NCI-H1092 (cell line): ENCODE results near the gene GSTM3.
"Not testable (repeated sequence)": the region's sequence is repeated elsewhere in the genome, so short reads cannot be mapped to it uniquely, and the experiment has no call there.

Experiments
- DNase-seq: peaks from one replicate; lab custom pipeline; 2025; lab: John Stamatoyannopoulos, UW

GSTM3 gene

DNA sequence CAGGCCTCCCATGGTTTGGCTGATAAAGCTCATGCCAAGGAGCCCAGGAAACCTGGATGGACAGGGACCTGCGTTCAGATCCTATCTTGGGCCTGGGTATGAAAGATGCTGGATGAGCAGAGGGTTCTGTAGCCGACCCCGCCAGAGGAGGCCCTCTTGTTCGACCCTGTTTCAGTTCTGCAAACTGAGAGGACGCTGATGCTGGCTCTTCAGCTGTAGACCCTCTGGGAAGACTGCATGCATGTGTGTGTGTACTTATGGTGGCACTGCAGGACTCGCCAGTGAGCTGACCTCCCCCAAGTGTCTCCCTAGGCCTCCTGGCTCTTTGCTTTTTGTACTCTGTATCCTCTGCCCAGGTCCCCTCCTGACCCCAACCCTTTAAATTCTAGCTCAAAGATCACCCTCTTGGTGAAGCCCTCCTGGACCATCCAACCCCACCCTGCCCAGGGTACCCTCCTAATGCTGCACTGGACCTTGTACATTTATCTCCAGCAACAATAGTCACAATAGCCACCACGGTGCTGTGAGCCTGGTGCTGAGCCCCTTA, 21.3 kb upstream of the GSTM3 start:
- no peak for DNase-seq

DNA sequence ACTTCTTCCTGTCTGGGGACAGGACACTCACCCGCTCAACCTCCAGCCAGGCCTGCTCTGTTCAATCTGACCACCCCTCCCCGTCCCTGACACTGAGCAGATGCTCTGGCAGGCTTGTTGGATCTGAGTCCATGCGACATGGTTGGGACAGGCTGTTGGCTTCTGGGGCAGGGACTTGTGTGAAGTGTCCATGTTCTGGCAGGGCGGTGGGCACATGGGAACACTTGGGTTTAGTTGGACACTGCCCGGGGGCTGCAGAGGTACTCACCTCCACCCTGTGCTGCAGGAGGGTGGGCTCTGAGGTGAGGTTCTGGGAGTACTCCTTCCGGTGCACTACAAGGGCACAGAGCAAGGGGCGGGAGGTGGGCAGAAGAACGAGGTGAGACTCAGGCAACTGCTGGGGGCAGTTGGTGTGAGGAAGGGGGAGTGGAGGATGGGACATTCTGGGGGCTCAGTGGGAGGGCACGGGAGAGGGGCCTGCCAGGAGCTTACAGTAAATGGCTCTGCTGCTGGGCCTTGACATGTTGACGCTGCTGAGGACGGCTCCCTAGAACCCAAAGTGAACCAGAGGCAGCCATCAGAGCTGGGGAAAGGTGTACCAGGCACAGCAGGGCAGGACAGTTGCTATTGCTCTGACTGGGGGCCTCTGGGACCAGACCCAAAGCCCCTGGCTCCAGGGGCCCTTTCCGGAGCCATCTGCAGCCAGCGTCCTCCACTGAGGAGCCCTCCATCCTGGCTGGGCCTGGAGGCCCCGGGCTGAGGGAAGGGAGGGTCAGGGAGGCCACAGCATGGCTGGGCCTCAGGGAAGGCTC, 20.6 kb upstream of the GSTM3 start:
- DNase-seq, result no peak

DNA sequence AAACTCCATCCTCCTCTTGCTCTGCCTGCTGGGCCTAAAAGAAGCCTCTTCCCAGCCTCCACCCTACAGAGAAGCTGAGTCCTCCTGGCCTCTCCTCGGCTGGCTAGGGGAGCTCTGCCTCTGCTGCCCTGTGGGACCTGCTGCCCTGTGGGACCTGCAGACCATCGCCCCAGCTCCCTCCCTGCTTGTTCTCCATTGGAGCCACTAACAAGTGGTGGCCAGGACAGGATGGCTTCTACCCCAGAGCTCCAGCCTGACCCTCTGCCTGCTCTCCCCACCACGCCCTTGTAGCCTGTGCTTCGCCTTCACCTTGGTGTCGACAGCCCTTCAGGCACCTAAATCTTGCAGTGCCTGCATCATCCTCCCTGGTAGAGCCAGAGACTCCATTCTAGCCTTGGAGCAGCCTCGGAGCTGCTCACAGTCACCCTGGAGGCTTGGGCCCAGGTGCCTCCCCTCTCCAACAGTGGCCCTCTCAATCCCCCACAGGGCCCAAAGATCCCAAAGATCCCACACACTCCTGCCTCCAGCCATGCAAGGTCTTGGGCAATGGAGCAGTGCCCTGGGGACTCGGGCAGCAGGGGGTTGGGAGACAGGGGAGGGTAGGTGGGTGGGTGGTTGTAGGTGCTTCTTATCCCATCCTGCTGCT, 19.9 kb upstream of the GSTM3 start:
- no peak for DNase-seq

DNA sequence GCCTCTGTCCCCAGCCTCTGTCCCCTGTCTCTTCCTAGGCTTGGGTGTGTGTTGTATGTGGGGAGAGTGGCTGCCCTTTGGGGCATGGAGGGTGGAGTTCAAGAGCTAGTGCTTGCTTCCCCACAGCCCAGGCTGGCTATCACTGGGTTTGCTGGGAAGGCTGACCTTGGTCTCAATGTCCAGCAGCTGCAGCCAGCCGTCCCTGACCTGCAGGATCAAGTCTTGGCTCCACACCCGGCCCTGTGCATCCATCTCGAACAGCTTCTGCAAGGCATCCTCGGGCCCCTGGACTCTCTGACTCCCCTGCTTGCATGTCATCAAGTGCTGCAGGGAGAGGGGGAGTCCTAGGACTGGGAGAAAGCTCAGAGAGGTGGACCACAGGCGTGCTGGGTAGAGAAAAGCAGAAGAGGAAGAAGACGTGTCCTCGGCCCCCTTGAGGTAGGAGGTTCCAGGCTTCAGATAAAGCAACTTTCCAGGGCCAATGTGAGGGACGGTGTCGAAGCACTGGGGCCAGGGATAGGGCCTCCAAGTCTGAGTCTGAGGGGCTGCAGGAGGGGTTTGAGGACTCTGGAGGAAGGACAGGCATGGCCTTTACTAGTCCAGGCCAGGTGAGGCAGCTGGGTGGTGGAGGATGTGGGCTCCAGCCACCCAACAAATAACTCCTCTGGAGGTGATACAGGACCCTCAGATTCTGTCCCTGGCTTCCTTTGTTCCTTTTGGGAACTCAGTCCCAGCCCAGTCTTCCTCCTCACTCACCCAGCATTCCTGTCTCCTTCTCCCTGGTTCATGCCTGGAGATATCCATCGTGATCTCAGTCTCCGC, 18.9 kb upstream of the GSTM3 start:
- DNase-seq, result no peak

GRCh38 chr1:109757936-109758786, 17.3 kb upstream of the GSTM3 start:
- no peak for DNase-seq

DNA sequence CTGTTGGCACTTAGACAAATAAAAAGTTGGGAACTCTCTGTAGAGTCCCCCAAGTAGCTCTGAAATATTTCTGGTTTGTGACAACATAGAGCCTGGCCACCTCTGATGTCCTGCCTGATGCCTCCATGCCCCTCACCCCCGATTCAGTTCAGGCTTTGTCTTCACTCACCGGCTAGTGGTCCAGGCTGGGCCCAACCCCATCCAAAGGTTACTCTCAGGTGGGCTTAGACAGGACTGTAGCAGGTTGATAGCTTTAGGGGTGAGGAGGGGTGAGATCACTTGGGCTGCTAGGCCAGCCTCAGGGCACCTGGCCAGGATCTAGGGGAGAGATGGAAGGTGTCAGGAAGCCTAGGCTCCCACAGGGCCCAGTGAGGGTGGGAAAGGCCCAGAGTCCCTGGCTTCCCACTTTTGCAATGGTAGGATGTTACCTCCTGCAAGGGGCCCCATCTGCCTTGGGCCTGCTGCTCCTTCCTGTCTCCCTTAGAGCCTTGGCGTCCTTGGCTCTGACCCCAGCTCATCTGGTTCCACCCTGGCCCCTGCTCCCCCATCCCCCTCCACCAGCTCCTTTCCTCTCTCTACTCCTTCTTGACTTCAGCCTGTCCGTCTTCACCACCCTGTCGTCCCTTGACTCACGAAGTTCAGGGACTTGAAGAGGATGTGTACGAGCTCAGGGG, 16.1 kb upstream of the GSTM3 start:
- no peak for DNase-seq

GRCh38 chr1:109756325-109756724, 15.5 kb upstream of the GSTM3 start:
- DNase-seq, result not testable (repeated sequence)

- DNase-seq, result no peak
Measured at GRCh38 chr1:109754738-109755137, 13.9 kb upstream of the GSTM3 start.

- no peak for DNase-seq
Measured at GRCh38 chr1:109751531-109752260, 10.9 kb upstream of the GSTM3 start.

GRCh38 chr1:109750920-109751319, 10.1 kb upstream of the GSTM3 start:
- DNase-seq, result no peak

- DNase-seq, result no peak
Measured at GRCh38 chr1:109750241-109750882, 9.5 kb upstream of the GSTM3 start.

DNA sequence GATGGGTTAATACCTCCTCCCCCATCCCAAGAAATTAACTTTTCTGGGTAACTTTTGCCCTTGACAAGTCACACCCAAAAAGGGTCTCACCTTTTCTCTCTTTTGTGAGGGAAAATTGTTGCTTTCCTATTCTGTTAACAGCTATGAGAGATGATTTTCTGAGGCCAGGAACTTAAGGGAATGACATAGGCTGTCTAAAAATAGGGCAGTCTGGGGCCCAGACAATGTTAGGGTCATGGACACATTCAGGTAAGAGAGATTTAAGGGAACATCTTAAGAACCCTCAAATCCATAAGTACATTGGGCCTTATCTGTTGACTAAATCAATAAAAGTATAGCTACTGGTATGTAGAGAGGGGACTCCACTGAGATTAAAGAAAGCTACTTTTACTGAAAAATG, 8.4 kb upstream of the GSTM3 start:
- DNase-seq, result no peak

DNA sequence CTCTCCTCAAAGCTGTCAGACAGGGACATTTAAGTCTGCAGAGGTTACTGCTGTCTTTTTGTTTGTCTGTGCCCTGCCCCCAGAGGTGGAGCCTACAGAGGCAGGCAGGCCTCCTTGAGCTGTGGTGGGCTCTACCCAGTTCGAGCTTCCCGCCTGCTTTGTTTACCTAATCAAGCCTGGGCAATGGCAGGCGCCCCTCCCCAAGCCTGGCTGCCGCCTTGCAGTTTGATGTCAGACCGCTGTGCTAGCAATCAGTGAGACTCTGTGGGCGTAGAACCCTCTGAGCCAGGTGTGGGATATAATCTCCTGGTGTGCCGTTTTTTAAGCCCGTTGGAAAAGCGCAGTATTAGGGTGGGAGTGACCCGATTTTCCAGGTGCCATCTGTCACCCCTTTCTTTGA, 7.5 kb upstream of the GSTM3 start:
- DNase-seq, result not testable (repeated sequence)

DNA sequence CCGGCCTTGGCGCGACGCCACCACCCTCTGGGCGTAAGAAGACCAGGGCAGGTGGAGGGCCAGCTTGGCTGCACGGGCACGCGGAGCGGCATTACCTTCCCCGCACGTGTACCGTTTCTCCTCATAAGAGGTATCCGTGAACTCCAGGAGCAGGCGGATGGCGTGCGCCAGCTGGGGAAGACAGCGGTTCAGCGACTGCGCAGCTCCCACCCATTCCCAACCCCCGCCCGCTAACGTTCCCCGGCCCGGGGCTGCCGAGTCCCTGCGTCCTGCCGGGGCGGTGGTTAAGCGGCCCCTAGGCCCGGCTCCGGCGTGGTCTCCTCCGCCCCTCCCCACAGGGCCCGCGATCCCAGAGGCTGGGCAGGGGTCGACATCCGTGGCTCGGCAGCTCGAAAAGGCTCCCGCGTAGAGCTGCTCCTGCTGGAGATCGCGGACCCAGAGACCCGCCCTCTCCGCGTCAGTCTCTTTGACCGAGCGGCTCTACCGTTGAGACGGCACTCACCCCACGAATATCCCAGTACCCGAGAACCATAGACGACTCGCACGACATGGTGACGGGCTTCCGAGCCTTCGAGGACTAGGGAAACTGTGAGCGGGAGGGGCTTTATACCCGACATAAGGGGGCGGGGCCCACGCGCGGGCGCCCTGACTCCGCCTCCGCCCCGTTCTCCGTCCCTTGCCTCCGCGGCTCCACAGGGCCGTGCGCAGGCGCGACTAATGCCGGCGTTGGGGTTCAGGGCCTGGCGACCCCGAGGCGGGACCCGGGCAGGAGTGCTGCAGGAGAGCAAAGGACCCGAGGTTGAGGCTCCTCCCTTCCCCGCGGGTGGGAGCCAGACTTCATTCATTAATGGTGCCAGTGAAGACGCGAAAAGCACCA, 862 bp downstream of the GSTM3 start:
- peak; percentile 55 for DNase-seq

DNA sequence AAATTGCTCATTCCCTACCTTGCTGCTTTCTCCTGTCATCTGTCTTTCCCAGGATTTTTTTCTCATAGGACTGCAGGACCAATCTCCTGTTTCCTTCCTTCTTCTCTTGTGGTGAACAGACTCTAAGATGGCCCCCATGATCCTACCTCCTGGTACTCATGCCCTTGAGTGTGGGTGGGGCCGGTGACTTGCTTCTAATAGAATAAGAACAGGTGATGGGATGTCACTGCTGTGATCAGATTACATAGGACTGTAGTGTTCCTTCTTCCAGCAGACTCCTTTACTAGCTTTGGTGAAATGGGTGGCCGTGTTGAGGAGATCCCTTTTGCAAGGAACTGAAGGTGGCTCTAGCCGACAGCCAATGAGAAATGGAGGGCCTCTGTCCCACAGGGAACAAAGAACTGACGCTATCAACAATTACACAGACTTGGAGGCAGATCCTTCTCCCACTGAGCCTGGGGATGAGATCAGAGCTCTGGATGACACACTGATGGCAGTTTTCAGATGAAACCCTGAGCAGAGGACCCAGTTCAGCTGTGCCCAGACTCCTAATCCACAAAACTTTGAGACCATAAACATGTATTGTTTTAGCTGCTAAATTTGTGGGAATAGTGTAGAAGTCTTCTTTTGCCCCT, 7.5 kb downstream of the GSTM3 start:
- no peak for DNase-seq

DNA sequence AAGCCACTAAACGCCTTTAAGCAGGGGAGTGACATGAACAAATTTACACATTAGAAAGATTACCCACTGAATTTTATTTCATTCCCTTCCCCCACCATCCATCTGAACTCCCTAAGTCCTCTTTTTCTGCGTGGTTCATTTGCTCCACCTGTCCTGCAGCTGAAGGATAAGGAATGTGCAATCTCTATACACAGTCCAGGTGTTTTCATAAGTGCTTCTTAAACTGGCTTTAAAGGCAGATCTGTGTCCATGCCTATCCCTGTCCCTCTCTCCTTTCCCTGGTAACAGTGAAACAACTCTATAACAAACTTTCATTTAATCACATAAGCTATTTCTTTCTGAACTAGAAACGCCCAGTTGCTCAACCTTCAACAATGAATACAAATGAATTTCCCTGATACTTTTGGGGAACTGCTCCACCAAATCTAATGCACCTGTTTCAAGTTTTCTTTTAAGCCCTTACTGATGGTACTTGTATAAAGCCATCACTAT, 8.4 kb downstream of the GSTM3 start:
- no peak for DNase-seq

DNA sequence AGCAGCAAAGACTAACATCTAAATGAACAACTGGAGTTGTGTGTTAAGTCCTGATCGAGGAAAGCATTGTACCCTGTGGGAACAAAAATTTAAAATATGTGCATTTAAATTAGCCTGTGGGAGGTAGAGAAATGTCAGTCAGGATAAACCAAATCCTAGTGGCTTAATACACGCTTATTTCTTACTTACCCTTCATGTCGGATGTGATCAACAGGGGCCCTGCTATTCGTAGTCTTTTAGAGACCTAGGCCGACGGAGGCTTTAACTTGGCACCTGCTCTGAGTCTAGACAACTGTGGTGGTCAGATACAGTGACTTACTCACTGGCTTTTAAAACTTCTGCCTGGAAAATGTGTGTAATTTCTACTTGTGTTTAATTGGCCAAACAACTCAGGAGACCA, 10.2 kb downstream of the GSTM3 start:
- no peak for DNase-seq

DNA sequence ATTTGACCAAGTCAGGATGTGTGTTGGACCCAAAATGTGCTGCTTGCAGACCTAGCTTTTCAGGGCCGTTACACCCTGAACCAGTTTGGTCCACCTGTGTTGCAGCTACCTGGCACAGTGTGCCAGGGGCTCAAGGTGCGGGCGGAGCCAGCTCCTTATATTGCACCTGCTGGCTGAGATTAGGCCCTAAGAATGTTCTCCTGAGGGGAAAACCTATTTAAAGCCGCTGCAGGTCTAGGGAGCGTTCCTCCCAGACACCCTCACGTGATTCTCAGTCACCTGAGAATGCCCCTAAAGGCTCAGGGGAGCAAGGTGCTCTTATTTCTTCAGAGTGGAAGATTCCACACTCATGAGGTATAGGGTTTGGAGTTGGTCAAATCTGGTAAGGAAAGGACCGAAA, 12.0 kb downstream of the GSTM3 start:
- DNase-seq, result no peak
